Endothelial cell of umbilical vein (primary cell): ENCODE measurements around the gene NME7. TPM values are rescaled to one million over a fixed set of nuclear protein-coding genes. Genes with fewer than 3 reads are reported as not detected.

Experiments used
- BruUV-seq: library from RNA; stranded (reverse); fragments of 400-500 nt; replicated peaks from 2 replicates; lab custom pipeline; 2021; lab: Mats Ljungman, UMichigan
- CTCF ChIA-PET: fragments of 300-600, 350-600 bp; sonication (Branson Sonifier 250); formaldehyde crosslinking; loops from one replicate; lab custom pipeline; 2021; ENCODE audit warnings: antibody characterized with exemption, inconsistent platforms; lab: Charles Lee
- POLR2A ChIA-PET: fragments of 300-600, 350-600 bp; sonication (Branson Sonifier 250); formaldehyde crosslinking; loops from one replicate; lab custom pipeline; 2021; ENCODE audit warnings: antibody characterized with exemption, inconsistent platforms; lab: Charles Lee
- DNase-seq: peaks from one replicate; pipeline ENCODE4 v3.0.0-alpha.2; 2011; ENCODE audit warnings: low read depth, low spot score
- FAIRE-seq: peaks from 2 replicates; lab custom pipeline; 2011; peaks lifted over from hg19 to GRCh38; lab: Jason Lieb, UNC
- H2AFZ ChIP-seq: 2 replicates; pipeline ENCODE4 v1.6.0; 2012; ENCODE audit warnings: low read depth, low read length, control low read depth, inconsistent platforms
- H3K27ac ChIP-seq: 2 replicates; pipeline ENCODE4 v1.5.1; 2011; ENCODE audit warnings: low read depth, mild to moderate bottlenecking, control low read depth, low read length, moderate library complexity; ENCODE audit not compliant: insufficient read depth
- H3K27me3 ChIP-seq, 2 experiments: 2 replicates each; pipeline versions ENCODE4 v1.6.0 to v1.6.1; 2011; ENCODE audit warnings: low read length in 2 of 2, mixed read lengths in 1 of 2; ENCODE audit not compliant: control insufficient read depth in 2 of 2, insufficient read depth in 2 of 2
- H3K36me3 ChIP-seq, 2 experiments: 2 replicates in 1 of 2; 3 replicates in 1 of 2; pipeline ENCODE4 v1.5.1; 2011; ENCODE audit warnings: low read length in 2 of 2, mild to moderate bottlenecking in 1 of 2, moderate library complexity in 1 of 2; ENCODE audit not compliant: control insufficient read depth in 2 of 2, insufficient read depth in 2 of 2; ENCODE audit errors: extremely low read depth in 1 of 2
- H3K4me1 ChIP-seq: 3 replicates; pipeline ENCODE4 v1.5.1; 2011; ENCODE audit warnings: mild to moderate bottlenecking, low read length; ENCODE audit not compliant: control insufficient read depth, insufficient read depth; ENCODE audit errors: extremely low read depth
- H3K4me2 ChIP-seq: 2 replicates; pipeline ENCODE4 v1.6.1; 2011; ENCODE audit warnings: low read length, control low read depth, mixed read lengths; ENCODE audit not compliant: insufficient read depth
- H3K4me3 ChIP-seq, 3 experiments: fragments of 200-600 bp in 1 of 3; sonication (generic), shearing (Covaris generic) in 1 of 3; replicated peaks in 1 of 3; 2 replicates each; pipeline ENCODE4 v1.5.1; 2011 to 2016; ENCODE audit warnings: control low read depth in 3 of 3, low read length in 3 of 3, mild to moderate bottlenecking in 2 of 3, inconsistent platforms in 1 of 3, low read depth in 1 of 3, moderate library complexity in 1 of 3; ENCODE audit not compliant: insufficient read depth in 1 of 3
- H3K79me2 ChIP-seq: 2 replicates; pipeline ENCODE4 v1.6.0; 2012; ENCODE audit warnings: low read length, inconsistent platforms; ENCODE audit not compliant: control insufficient read depth, insufficient read depth
- H3K9ac ChIP-seq: replicated peaks from 2 replicates; pipeline ENCODE3; 2011; ENCODE audit warnings: low read length, control low read depth; ENCODE audit not compliant: insufficient read depth; ENCODE audit errors: extremely low read depth
- H3K9me1 ChIP-seq: replicated peaks from 3 replicates; pipeline ENCODE4 v1.6.0; 2011; ENCODE audit warnings: mild to moderate bottlenecking, low read length; ENCODE audit not compliant: control insufficient read depth, insufficient read depth; ENCODE audit errors: extremely low read depth
- H3K9me3 ChIP-seq: replicated peaks from 2 replicates; pipeline ENCODE4 v1.5.1; 2012; ENCODE audit warnings: low read length, inconsistent platforms; ENCODE audit not compliant: control insufficient read depth, insufficient read depth
- H4K20me1 ChIP-seq: replicated peaks from 2 replicates; pipeline ENCODE3; 2011; ENCODE audit warnings: mild to moderate bottlenecking, low read length; ENCODE audit not compliant: control insufficient read depth, insufficient read depth; ENCODE audit errors: extremely low read depth
- EZH2 ChIP-seq: IDR thresholded peaks from 2 replicates; pipeline ENCODE4 v1.6.1; 2012; ENCODE audit warnings: borderline replicate concordance, low read depth, mild to moderate bottlenecking, moderate library complexity, low read length, inconsistent platforms; ENCODE audit not compliant: severe bottlenecking
- FOS ChIP-seq: IDR thresholded peaks from 2 replicates; pipeline ENCODE4 v1.6.1; 2011; ENCODE audit warnings: mild to moderate bottlenecking, low read length, moderate library complexity, borderline replicate concordance; ENCODE audit not compliant: insufficient read depth
- GATA2 ChIP-seq: IDR thresholded peaks from 2 replicates; pipeline ENCODE4 v1.7.0; 2011; ENCODE audit warnings: low read depth, mild to moderate bottlenecking, moderate library complexity, mixed read lengths, low read length; ENCODE audit not compliant: insufficient read length, insufficient read depth
- JUN ChIP-seq: IDR thresholded peaks from 2 replicates; pipeline ENCODE4 v1.6.1; 2011; ENCODE audit warnings: borderline replicate concordance, low read depth; ENCODE audit not compliant: insufficient read length, insufficient read depth
- MYC ChIP-seq: IDR thresholded peaks from one replicate; pipeline ENCODE4 v1.6.1; 2011; ENCODE audit warnings: mild to moderate bottlenecking, low read depth, low read length
- POLR2A ChIP-seq: IDR thresholded peaks from 2 replicates; pipeline ENCODE4 v1.6.1; 2012; ENCODE audit warnings: low read depth, mild to moderate bottlenecking, control low read depth, low read length
- POLR2AphosphoS5 ChIP-seq: IDR thresholded peaks from 2 replicates; pipeline ENCODE4 v1.6.1; 2012; ENCODE audit warnings: low read depth, mild to moderate bottlenecking, control low read depth, low read length, moderate library complexity; ENCODE audit not compliant: insufficient read depth
- dilution Hi-C: fragments of 300-500 bp; cut with MboI; formaldehyde crosslinking; loops from one replicate; pipeline ENCODE4 v1.15.0; 2019; ENCODE audit warnings: low sequenced_read_pairs; ENCODE audit not compliant: extremely low pct_ligation_motif_present
- intact Hi-C: fragments of 100-400 bp; cut with micrococcal nuclease; formaldehyde crosslinking; loops from one replicate; pipeline ENCODE4 v1.10.0; 2022
- polyA plus RNA-seq, 4 experiments: library from polyadenylated mRNA; depleted of rRNA in 3 of 4; stranded (reverse) in 3 of 4; unstranded in 1 of 4; fragments of >200 nt; gene quantifications; 2 replicates each; pipeline versions ENCODE4 v1.2.1 to v1.2.3, GENCODE V29; 2011 to 2012; ENCODE audit warnings: missing spikeins in 1 of 4
- total RNA-seq: library from RNA; stranded (reverse); gene quantifications from 2 replicates; pipeline ENCODE4 v1.2.3, GENCODE V29; 2021
- TF ChIP-seq, protein P1 (sequence below), 2 donors: IDR thresholded peaks; 1 replicate in 1 of 2; 2 replicates in 1 of 2; pipeline ENCODE4 v1.5.1; 2011; ENCODE audit warnings: low read length in 2 of 2, mild to moderate bottlenecking in 2 of 2, moderate library complexity in 2 of 2, control low read depth in 1 of 2, inconsistent platforms in 1 of 2, low read depth in 1 of 2; ENCODE audit not compliant: insufficient read depth in 1 of 2; ENCODE audit errors: extremely low read depth in 1 of 2
- TF ChIP-seq, protein P2 (sequence below): IDR thresholded peaks from 2 replicates; pipeline ENCODE4 v1.6.1; 2011; ENCODE audit not compliant: insufficient read depth, insufficient read length

Gene NME7
- total and polyA plus RNA-seq, 2 donors (not counting 3 experiments of a cell fraction or from before 2014, with no cell fraction given) = 16.5 to 25.3 TPM

DNA sequence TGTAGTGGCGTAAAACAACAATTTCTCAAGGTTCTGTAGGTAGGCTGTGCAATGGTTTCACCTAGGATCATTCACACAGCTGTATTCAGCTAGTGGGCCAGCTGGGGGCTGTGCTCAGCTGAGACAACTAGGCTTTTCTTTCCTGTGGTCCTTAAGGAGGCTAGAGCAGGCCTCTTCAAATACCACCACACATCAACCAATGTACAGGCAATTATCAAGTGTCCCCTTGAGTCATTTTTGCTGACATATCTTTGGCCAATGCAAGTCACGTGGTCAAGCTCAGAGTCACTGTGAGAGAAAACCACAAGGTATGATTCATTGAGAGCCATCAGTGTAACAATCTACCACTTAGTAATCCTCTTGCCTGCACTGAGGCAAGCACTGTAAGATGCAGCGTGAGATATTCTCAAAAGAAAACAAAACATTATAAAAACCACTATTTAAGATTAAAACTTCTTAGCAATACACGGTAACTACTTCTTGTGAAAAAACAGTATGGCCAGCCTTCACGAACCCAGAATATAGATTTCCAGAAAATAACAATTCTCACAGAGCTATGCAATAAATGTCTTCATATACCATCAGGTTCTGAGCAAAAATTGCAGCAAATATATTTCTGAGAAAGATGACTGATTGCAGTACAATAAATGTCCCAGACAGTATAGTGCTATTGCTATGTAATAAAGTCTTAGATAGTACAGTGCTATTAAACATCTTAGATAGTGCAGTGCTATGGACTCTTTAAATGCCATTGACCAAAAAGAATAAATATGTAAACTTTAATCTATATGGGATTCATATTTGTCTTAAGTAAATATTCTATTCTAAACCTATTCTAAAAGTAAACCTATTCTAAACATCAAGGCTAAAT is 55.3 kb downstream of the NME7 start:
- Histone ChIP-seq H3K4me3 (no peak overlapping the region), H3K9ac (no peak overlapping the region), H3K27ac (no peak overlapping the region), H3K9me3 (no peaks in the 10 kb centered on the region), H4K20me1 (no peaks in the 10 kb centered on the region), H3K79me2 (no peaks in the 10 kb centered on the region), H3K36me3 (no peaks in the 10 kb centered on the region), H3K4me1 (no peaks in the 10 kb centered on the region), H3K9me1 (no peaks in the 10 kb centered on the region), H3K27me3 (no peaks in the 10 kb centered on the region), H2AFZ (no peak overlapping the region), H3K4me2 (peak overlapping the region; percentile 22)
- dilution Hi-C loops (no loop called here), intact Hi-C loops (no loop called here)
- ChIA-PET POLR2A (no interaction called here), CTCF (interaction anchor here (1.0 to 2.9 kb wide), 3 partner anchors 9 to 37 kb away, joined by 3 to 12 read pairs (median 3); no protein-coding TSS in a partner anchor)
- no peak for TF ChIP-seq POLR2AphosphoS5
- no peak for TF ChIP-seq MYC
- TF ChIP-seq, protein P1, sequence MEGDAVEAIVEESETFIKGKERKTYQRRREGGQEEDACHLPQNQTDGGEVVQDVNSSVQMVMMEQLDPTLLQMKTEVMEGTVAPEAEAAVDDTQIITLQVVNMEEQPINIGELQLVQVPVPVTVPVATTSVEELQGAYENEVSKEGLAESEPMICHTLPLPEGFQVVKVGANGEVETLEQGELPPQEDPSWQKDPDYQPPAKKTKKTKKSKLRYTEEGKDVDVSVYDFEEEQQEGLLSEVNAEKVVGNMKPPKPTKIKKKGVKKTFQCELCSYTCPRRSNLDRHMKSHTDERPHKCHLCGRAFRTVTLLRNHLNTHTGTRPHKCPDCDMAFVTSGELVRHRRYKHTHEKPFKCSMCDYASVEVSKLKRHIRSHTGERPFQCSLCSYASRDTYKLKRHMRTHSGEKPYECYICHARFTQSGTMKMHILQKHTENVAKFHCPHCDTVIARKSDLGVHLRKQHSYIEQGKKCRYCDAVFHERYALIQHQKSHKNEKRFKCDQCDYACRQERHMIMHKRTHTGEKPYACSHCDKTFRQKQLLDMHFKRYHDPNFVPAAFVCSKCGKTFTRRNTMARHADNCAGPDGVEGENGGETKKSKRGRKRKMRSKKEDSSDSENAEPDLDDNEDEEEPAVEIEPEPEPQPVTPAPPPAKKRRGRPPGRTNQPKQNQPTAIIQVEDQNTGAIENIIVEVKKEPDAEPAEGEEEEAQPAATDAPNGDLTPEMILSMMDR (IDR thresholded peaks at IDR 0.05; ENCODE audit: extremely low read depth in 1 of 2, insufficient read depth in 1 of 2, low read depth in 1 of 2, low read length in 2 of 2) = no peak
- TF ChIP-seq EZH2 = no peak
- TF ChIP-seq GATA2 = peak; percentile 88
- no peak for TF ChIP-seq JUN
- peak; percentile 78 for TF ChIP-seq FOS
- no peak for TF ChIP-seq POLR2A
- TF ChIP-seq, protein P2, sequence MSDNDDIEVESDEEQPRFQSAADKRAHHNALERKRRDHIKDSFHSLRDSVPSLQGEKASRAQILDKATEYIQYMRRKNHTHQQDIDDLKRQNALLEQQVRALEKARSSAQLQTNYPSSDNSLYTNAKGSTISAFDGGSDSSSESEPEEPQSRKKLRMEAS = peak; percentile 21
- DNase-seq (peak; percentile 47), FAIRE-seq (no peak)
- no TSS peak for BruUV-seq
